Brain microvascular endothelial cell (primary cell): ENCODE results near the gene RBFOX2.

Source experiments
- DNase-seq: peaks from one replicate; pipeline ENCODE4 v3.0.0-alpha.2; 2020
- H3K27ac ChIP-seq: fragments of 250-450 bp; sonication (Bioruptor Pico); 2 replicates; pipeline ENCODE4 v1.5.1; 2020; ENCODE audit warnings: mild to moderate bottlenecking, moderate library complexity
- H3K27me3 ChIP-seq: fragments of 250-450 bp; sonication (Bioruptor Pico); replicated peaks from 2 replicates; pipeline ENCODE4 v1.5.1; 2020; ENCODE audit warnings: mild to moderate bottlenecking
- H3K36me3 ChIP-seq: fragments of 250-450 bp; sonication (Bioruptor Pico); replicated peaks from 2 replicates; pipeline ENCODE4 v1.5.1; 2020; ENCODE audit warnings: mild to moderate bottlenecking
- H3K4me3 ChIP-seq: 2 replicates; pipeline ENCODE4 v1.5.1; 2011; ENCODE audit warnings: low read depth, mild to moderate bottlenecking, control low read depth, low read length, moderate library complexity
- in situ Hi-C: cut with HindIII; loops from 2 replicates; pipeline ENCODE4 v1.10.0; 2017; ENCODE audit warnings: low sequenced_read_pairs, low pct_ligation_motif_present
- TF ChIP-seq, protein P1 (sequence below): IDR thresholded peaks from 2 replicates; pipeline ENCODE4 v1.5.1; 2011; ENCODE audit warnings: low read depth, mild to moderate bottlenecking, moderate library complexity, low read length, control low read depth, inconsistent platforms; ENCODE audit errors: missing control alignments

RBFOX2 gene

DNA sequence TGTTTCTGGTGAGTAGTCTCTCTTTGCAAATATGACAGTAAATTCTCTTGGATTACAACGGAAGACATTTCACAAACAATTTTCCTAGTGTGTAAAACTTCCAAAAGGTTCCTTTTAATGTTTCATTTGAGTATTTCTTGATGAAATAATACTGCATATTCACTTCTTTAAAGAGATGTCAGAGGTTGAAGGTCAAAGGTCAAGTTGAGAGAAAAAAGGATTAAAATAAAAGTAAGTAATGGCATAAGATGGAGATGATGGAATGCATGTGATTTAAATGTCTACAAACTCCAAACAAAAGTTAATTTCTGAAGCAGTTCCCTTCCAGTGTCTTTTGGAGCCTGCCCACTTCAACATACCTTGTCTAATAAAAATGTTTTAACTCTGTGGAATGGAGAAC, 270.2 kb downstream of the RBFOX2 start:
- TF ChIP-seq, protein P1, sequence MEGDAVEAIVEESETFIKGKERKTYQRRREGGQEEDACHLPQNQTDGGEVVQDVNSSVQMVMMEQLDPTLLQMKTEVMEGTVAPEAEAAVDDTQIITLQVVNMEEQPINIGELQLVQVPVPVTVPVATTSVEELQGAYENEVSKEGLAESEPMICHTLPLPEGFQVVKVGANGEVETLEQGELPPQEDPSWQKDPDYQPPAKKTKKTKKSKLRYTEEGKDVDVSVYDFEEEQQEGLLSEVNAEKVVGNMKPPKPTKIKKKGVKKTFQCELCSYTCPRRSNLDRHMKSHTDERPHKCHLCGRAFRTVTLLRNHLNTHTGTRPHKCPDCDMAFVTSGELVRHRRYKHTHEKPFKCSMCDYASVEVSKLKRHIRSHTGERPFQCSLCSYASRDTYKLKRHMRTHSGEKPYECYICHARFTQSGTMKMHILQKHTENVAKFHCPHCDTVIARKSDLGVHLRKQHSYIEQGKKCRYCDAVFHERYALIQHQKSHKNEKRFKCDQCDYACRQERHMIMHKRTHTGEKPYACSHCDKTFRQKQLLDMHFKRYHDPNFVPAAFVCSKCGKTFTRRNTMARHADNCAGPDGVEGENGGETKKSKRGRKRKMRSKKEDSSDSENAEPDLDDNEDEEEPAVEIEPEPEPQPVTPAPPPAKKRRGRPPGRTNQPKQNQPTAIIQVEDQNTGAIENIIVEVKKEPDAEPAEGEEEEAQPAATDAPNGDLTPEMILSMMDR, result no peak
- in situ Hi-C loops, result no loop called here
- Histone ChIP-seq H3K4me3 (no peak overlapping the region), H3K27ac (no peak overlapping the region), H3K27me3 (no peaks in the 10 kb centered on the region), H3K36me3 (peaks cover 33% of the 10 kb centered on the region)
- DNase-seq, result no peak

GRCh38 chr22:35756722-35757121, 271.9 kb downstream of the RBFOX2 start:
- in situ Hi-C loops, result no loop called here
- no peak for DNase-seq
- Histone ChIP-seq H3K4me3 (no peak overlapping the region), H3K27me3 (no peaks in the 10 kb centered on the region), H3K27ac (no peak overlapping the region), H3K36me3 (peaks cover 36% of the 10 kb centered on the region)
- TF ChIP-seq, protein P1, result no peak

GRCh38 chr22:35754761-35755160, 273.9 kb downstream of the RBFOX2 start:
- no peak for DNase-seq
- Histone ChIP-seq H3K27ac (no peak overlapping the region), H3K4me3 (no peak overlapping the region), H3K27me3 (no peaks in the 10 kb centered on the region), H3K36me3 (peaks cover 29% of the 10 kb centered on the region)
- TF ChIP-seq, protein P1, result no peak
- in situ Hi-C loops, result no loop called here

- TF ChIP-seq, protein P1, result no peak
- Histone ChIP-seq H3K27me3 (no peaks in the 10 kb centered on the region), H3K27ac (no peak overlapping the region), H3K36me3 (peaks cover 17% of the 10 kb centered on the region), H3K4me3 (no peak overlapping the region)
- in situ Hi-C loops, result no loop called here
- no peak for DNase-seq
These were observed 275.8 kb downstream of the RBFOX2 start for GRCh38 chr22:35752863-35753189.

- TF ChIP-seq, protein P1, result no peak
- H3K27ac ChIP-seq, result no peak overlapping the region
- in situ Hi-C loops, result no loop called here
These were observed 276.4 kb downstream of the RBFOX2 start for GRCh38 chr22:35752006-35752862.

GRCh38 chr22:35749808-35750207, 278.8 kb downstream of the RBFOX2 start:
- Histone ChIP-seq H3K27me3 (no peaks in the 10 kb centered on the region), H3K27ac (no peak overlapping the region), H3K4me3 (no peak overlapping the region), H3K36me3 (peaks cover 11% of the 10 kb centered on the region)
- in situ Hi-C loops, result no loop called here
- no peak for DNase-seq
- TF ChIP-seq, protein P1, result no peak

More at GRCh38 chr22:35752006-35752862, 276.4 kb downstream of the RBFOX2 start:
- H3K36me3 ChIP-seq, result peaks cover 17% of the 10 kb centered on the region
- DNase-seq, result no peak
- H3K4me3 ChIP-seq, result no peak overlapping the region
- no peaks in the 10 kb centered on the region for H3K27me3 ChIP-seq
